ENCODE measurements around the gene GABRA1.

GABRA1 gene

DNA sequence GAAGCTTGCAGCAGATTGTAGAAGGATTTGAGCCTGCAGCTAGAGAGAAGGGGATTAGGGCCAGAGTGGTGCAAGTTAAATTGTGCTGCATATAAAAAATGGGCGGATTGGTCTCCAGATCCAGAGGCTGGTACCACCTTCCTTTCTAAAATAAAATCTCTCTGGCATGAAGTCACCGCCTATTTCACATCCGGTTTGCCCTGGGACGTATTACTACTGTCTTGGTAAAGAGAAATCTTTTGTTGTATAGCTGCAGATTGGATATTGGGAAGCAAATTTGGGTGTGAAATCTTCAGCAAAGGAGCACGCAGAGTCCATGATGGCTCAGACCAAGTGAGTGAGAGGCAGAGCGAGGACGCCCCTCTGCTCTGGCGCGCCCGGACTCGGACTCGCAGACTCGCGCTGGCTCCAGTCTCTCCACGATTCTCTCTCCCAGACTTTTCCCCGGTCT lies at the start of gene GABRA1:
GABRA1 (plus strand) TSS at position 180 of the 451 bp plus-strand sequence. CDS start 2,691 bp downstream, outside the sequence.
- no peak for DNase-seq (ENCODE audit: low read depth in 2 of 2)

DNA sequence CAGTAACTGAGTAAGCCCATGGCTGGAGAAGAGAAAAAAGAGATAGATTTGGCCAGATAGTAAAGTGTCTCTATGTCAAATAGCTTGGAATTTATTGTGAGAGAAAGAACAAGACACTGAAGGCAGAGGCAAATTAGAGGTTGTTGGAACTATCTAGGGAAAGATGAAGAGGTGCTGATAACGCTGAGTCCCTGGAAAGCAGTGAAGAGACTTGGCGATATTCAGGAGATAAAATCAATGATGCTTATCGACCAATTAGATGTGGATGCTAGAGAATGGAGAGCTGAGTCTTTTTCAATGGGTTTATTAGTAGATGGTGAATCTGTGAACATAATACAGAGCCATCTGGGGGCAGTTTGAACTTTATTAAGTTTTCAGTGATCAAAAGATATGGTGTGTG lies 48.6 kb upstream of the GABRA1 start:
- DNase-seq (ENCODE audit: low read depth in 2 of 2), result no peak

DNA sequence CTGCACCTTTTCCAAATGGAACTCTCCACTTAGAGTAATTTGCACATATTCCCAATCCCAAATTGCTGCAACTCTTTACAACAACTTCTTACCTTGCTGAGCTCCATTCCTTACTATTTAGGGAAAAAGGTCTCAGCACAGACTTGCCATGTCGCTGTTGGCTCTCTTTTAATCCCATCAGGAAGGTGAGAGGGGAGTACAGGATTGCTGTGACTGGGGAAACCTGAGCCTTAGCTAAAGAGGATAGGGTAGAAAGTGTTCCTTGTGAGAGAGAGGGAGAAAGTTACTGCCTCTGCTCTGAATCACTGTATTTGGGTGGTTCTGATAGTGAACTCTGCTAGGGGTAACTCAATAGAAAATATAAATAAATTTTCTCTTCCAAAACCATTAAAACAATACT lies 43.7 kb upstream of the GABRA1 start:
- DNase-seq (ENCODE audit: low read depth in 2 of 2), result no peak

DNA sequence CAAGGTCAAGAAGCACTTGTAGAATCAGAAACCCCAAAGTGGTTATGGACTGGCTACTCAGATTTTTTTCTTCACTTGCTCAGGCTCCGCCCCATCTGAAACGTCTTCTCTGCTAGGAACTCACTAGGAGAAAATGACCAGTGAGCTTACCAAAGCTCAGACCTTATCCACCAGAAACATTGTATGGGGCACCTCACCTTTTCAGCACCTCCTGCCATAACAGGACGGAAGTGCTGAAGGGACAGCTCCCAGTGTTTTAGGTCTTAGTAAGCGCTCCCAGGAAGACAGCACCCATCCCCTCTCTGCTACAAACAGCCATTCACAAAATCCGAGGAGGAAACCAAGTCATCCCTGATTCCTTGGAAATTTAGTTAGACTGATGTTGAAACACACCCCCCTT lies 1.2 kb upstream of the GABRA1 start:
- no peak for DNase-seq (ENCODE audit: low read depth in 2 of 2)

DNA sequence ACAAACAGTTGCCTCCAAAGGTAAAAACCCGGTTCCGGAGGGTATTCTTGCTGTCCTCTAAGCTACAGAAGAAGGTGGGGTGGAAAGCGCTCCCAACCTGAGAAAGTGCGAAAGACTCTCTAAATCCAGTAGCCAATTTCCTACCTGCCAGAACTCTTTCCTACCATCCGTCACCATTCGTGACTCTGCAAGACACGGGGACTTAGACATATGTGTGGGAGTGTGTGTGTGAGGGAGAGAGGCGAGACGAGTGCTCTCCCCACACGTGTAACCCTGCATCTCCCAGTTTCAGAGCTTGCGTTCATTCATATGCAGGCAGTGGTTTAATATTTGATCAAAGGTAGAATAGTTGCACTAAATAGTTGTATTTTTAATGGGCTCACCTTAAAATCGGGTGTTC lies 473 bp upstream of the GABRA1 start:
- DNase-seq (ENCODE audit: low read depth in 2 of 2), result no peak

DNA sequence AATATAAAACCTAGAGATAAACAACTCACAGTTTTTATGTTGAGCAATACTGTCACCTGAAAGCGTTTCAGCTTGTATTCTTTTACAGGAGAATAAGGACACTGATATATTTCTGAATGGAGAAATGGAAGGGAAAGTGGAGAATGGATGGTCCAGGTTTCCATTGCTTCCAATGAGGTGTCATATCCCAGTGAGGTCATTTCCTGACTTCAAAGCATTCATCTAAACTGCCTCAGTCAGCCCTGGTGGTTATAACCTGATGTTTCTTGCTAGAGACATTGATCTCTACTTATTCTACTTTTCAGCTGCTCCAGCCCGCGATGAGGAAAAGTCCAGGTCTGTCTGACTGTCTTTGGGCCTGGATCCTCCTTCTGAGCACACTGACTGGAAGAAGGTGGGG lies 2.6 kb downstream of the GABRA1 start:
- no peak for DNase-seq (ENCODE audit: low read depth in 2 of 2)

DNA sequence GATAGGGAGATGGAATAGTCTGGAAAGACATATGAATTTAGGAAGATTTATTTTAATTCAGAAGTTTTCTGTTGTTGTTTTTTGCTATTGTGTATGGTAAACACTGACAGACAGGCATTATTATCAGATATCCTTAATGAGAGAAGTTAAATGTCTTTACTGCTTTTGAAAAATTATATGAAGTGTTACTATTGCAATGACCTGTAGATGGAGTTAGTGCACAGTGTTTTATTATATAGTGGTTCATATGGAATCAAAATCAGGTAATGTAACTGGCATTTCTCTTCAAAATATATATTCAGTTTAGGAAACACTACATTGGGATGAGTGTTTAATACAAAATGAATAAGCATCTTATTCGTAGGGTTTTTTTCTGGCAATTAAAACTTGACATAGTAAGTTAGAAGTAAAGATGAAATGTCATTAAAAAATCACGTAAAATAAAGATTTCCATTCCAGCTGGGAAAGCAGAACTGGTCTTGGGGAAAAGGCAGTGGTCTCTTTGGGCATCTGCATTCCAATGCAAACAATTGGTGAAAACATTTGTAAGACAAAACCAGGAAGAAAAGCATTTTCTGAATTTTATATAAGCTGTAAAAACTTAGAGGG lies 3.9 kb downstream of the GABRA1 start:
- DNase-seq (ENCODE audit: low read depth in 2 of 2), result no peak

DNA sequence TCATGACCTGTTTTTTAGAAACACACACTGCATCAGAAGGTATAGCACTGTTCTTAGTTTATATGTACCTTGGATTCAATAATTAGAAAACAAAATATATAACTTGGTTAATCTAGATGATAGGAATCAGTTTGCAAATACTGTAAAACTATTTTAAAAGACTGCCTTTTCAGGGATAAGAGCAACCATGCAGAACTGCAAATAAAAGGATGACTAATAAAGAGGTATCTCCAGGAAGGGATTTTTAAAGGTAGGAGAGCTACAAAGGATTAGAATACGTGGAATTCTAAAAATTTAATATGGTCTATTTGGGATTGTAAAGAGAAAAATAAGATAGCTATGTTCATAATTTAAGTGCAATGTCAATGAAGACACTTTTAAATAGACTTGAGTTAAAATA lies 9.4 kb downstream of the GABRA1 start:
- no peak for DNase-seq (ENCODE audit: low read depth in 2 of 2)

DNA sequence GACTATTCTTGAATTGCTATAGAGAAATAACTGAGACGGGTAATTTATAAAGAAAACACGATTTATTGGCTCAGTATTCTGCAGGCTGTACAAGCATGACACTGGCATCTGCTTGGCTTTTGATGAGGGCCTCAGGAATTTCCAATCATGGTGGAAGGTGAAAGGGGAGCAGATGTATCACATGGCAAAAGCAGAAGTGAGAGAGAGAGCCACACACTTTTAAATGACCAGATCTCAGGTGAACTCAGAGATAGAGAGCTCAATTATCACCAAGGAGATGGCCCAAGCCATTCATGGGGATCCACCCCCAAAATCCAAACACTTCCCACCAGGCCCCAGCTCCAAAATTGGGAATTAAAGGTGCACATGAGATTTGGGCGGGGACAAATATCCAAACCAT lies 15.3 kb downstream of the GABRA1 start:
- DNase-seq (ENCODE audit: low read depth in 2 of 2), result no peak

DNA sequence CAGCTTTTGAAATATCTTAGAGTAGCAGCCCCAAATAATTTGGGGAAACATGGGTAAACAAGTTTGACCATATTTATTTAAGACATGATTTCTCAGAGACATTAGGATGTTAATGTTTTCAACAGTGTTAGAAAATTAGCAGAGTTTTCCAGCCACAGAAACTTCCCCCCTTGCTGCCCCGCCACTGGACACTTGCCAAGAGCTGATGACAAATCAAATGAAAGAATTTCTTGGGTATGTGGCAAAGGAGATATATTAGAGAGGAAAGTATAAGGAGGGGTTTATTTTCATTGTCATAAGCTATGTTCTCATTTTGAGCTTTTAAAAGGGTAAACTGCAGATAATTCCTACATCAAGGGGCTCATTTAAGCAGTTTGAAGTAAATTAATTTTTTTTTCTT lies 15.9 kb downstream of the GABRA1 start:
- no peak for DNase-seq (ENCODE audit: low read depth in 2 of 2)

DNA sequence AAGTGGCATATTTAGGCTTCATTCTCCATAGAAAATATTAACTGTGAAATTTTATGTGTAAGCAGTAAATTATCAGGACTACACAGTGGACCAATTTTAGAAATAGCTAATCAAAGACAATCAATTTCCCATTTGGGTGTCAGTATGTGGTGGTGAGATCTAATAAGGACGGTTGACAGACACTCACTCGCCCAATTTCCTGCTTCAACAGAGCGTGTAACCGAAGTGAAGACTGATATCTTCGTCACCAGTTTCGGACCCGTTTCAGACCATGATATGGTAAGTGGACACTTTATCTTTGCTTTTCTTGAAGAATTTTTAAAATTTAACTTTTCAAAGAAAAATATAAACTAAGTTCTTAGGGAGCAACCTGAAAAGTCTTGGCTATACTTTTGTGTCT lies 17.6 kb downstream of the GABRA1 start:
- no peak for DNase-seq (ENCODE audit: low read depth in 2 of 2)

DNA sequence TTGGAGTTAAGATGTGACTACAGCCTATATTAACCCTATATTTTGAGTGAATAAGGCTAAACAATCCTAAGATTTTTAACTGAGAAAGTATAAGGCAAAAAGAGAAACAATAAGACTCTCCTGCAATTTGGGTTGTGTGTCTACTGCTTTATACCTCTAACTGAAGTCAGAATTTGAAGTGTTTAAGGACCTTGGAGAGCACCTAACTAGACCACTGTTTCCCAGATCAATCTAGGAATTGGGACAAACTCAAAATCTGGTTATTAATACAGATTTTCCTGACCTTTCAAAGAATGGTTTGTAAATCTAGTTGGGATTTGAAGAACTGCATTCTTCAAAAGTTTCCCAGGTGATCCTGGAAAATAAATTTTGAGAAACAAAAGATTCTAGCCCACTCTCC lies 42.1 kb downstream of the GABRA1 start:
- DNase-seq (ENCODE audit: low read depth in 2 of 2), result no peak

DNA sequence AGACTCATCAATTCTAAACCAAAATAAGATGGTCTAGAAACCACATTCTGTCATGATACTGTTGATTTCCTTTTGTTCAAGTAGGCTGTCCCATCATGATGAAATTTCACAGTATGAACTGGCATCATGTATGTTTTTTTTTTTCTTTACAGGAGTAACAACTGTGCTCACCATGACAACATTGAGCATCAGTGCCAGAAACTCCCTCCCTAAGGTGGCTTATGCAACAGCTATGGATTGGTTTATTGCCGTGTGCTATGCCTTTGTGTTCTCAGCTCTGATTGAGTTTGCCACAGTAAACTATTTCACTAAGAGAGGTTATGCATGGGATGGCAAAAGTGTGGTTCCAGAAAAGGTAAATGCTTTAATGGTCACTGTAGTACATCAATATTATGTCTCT lies 47.6 kb downstream of the GABRA1 start:
- no peak for DNase-seq (ENCODE audit: low read depth in 2 of 2)

DNA sequence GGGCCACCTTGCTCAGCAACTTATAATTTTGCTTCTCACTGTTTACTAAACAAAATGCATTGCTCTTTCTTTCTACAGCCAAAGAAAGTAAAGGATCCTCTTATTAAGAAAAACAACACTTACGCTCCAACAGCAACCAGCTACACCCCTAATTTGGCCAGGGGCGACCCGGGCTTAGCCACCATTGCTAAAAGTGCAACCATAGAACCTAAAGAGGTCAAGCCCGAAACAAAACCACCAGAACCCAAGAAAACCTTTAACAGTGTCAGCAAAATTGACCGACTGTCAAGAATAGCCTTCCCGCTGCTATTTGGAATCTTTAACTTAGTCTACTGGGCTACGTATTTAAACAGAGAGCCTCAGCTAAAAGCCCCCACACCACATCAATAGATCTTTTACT lies 49.1 kb downstream of the GABRA1 start:
- DNase-seq (ENCODE audit: low read depth in 2 of 2), result no peak

DNA sequence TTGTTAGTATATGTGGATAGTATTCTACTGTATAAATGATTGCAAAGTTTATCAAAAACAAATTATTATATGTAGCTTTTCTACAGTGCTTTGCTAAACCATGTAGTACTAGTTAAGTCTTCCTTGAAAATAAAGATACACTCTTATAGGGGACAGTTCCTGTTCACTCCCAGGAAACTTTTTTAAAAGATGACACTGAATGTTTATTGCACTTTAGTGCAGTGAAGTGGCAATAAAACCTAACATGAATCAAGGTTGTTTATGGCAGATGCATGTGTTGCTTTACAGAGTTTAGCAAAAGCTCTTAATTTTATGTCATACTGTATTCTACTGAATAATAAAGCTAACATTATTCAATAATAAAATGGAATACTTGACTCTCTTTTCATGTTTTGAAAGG lies 51.7 kb downstream of the GABRA1 start:
- DNase-seq (ENCODE audit: low read depth in 2 of 2), result no peak

DNA sequence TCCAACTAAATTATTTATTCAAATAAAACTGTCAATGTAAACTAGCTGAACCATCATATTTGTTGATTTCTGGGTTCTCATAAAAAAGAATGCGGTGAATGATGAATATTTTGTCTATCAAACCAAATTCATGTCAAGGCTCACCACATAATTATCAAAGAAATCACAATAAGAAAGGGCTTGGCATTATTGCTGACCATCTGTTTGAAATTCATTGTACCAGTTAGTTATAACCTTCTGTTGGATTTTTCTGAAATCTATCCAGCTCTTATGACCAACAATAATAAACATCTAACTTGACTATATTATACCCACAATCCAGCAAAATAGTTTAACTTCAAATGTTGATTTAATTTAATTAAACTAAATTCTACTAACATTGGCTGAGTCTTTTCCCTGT lies 53.1 kb downstream of the GABRA1 start:
- DNase-seq (ENCODE audit: low read depth in 2 of 2), result no peak

DNA sequence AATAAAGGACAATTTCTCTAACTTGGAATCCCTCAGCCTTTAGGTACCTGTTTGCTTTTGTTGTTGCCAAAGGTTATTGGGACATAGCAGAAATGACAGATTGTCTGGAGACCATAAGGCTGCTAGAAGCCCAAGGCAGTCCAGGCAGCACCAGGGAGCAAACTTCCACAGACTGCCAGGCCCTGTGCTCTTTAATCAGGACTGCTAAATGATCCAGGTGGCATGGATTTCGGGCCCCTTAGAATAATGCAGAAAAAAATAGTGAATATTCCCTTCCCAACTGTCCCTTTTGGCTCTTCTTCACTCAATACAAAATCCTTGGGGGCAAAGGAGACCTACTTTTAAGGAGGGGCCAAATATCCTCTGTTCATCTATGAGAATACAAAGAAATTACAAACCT lies 73.9 kb downstream of the GABRA1 start:
- no peak for DNase-seq (ENCODE audit: low read depth in 2 of 2)

DNA sequence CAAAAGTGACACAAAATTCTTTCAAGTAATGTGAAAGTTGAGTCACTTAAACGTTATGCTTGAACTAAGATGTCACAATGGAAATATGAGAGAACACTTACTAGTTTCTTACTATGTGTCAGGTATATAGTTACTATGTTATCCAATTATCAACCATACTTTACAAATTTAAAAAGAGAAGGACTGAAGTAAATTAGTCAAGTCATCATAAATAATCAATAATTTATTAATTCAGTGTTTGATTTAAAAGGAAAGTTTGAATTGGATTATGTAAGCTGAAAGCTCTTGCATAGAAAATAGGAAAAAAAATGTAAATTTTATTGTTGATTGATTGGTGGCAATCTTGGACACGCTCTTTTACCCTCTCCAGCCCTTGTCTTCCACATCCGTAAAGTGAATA lies 76.3 kb downstream of the GABRA1 start:
- DNase-seq (ENCODE audit: low read depth in 2 of 2), result no peak

DNA sequence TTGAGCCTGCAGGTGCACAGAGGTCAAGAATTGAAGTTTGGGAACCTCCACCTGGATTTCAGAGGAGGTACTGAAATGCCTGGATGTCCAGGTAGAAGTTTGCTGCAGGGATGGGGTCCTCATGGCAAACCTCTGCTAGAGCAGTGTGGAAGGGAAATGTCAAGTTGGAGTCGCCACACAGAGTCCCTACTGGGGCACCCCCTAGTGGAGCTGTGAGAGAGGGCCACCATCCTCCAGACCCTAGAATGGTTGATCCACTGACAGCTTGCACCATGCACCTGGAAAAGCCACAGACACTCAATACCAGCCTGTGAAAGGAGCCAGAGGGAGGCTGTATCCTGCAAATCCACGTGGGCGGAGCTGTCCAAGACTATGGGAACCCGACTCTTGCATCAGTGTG lies 78.0 kb downstream of the GABRA1 start:
- no peak for DNase-seq (ENCODE audit: low read depth in 2 of 2)

DNA sequence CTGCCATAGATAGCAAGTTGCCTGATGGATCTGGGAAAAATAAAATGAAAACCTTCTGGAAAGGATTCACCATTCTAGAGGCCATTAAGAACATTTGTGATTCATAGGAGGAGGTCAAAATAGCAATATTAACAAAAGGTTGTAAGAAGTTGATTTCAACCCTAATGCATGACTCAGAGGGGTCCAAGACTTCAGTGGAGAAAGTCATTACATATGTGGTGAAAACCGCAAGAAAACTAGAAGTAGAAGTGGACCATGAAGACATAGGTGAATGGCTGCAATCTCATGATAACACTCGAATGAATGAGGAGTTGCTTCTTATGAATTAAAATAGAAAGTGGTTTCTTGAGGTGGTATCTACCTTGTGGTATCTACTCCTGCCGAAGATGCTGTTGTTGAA lies 86.6 kb downstream of the GABRA1 start:
- DNase-seq (ENCODE audit: low read depth in 2 of 2), result no peak

DNA sequence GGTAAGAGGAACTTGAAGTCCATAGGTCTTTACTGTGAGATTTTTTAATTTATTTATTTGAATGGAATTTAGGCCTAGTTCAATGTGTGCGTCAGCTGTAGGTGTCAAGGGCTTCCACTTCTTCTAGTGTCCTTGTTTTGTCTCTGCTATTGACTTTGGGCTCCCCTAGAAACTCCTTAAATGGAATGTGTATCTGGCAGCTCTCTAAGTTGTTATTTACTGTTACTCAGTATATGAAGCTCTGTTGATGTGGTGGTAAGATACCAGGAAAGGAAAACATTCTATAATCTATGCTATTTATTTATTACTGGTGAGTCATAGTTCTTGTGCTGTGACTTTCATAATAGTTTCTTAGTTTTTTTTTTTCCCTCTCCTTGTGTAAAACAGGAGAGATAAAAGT lies 97.1 kb downstream of the GABRA1 start:
- DNase-seq (ENCODE audit: low read depth in 2 of 2), result no peak

DNA sequence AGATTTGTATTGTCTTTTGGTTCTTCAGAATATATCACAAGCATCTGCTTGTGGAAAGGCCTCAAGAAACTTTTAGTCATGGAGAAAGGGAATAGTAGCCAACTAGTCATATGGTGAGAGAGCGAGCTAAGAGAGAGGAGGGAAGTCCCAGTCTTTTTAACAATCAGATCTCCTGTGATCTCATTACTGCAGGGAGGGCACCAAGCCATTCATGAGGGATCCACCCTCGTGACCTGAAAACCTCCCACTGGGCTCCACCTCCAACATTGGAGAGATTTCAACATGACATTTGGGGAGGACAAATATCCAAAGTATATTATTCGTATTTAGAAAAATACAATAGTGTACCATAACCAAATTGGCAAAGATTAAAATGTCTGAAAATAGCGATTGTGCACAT lies 99.0 kb downstream of the GABRA1 start:
- DNase-seq (ENCODE audit: low read depth in 2 of 2), result no peak

All from activated CD8-positive, alpha-beta memory T cell treated with anti-CD3 and anti-CD28 coated beads for 4 hours (primary cell).